HEK293T (cell line): Measurements from ENCODE around the gene C8B.

Experiments
- BHLHE40 ChIP-seq: fragments of 450-650 bp; IDR thresholded peaks from 2 replicates; pipeline ENCODE4 v1.6.1; 2016; ENCODE audit warnings: mild to moderate bottlenecking, moderate library complexity, borderline replicate concordance
- ELF4 ChIP-seq: fragments of 450-650 bp; IDR thresholded peaks from 2 replicates; pipeline ENCODE4 v1.6.1; 2017; ENCODE audit warnings: antibody characterized with exemption
- FOXA1 ChIP-seq: fragments of 450-650 bp; IDR thresholded peaks from 2 replicates; pipeline ENCODE4 v1.6.1; 2016; ENCODE audit warnings: mild to moderate bottlenecking
- FOXK2 ChIP-seq: fragments of 450-650 bp; IDR thresholded peaks from 2 replicates; pipeline ENCODE4 v1.6.1; 2016; ENCODE audit warnings: mild to moderate bottlenecking
- HDGF ChIP-seq: fragments of 450-650 bp; IDR thresholded peaks from 2 replicates; pipeline ENCODE4 v1.6.1; 2017; ENCODE audit warnings: antibody characterized with exemption, borderline replicate concordance
- L3MBTL2 ChIP-seq: fragments of 450-650 bp; conservative IDR thresholded peaks from 2 replicates; pipeline ENCODE4 v1.6.1; 2016; ENCODE audit warnings: mild to moderate bottlenecking
- NFRKB ChIP-seq: fragments of 450-650 bp; IDR thresholded peaks from 2 replicates; pipeline ENCODE4 v1.6.1; 2016; ENCODE audit warnings: mild to moderate bottlenecking, moderate library complexity
- PKNOX1 ChIP-seq: fragments of 450-650 bp; IDR thresholded peaks from 2 replicates; pipeline ENCODE4 v1.6.1; 2016
- SP1 ChIP-seq: fragments of 450-650 bp; IDR thresholded peaks from 2 replicates; pipeline ENCODE4 v1.6.1; 2017
- ZNF384 ChIP-seq: fragments of 450-650 bp; IDR thresholded peaks from 2 replicates; pipeline ENCODE4 v1.6.1; 2016

- no peak for TF ChIP-seq HDGF
- no peak for TF ChIP-seq L3MBTL2
- no peak for TF ChIP-seq NFRKB
- TF ChIP-seq FOXK2, result no peak
- no peak for TF ChIP-seq ZNF384
- TF ChIP-seq BHLHE40, result no peak
- TF ChIP-seq PKNOX1, result no peak
- TF ChIP-seq SP1, result no peak
- no peak for TF ChIP-seq ELF4
- TF ChIP-seq FOXA1, result no peak
Observed at GRCh38 chr1:56923201-56923600, 42.6 kb downstream of the C8B start.
